NT2/D1 (cell line): ENCODE measurements around the gene APOL1.

Experiments used
- DNase-seq: peaks from one replicate; pipeline ENCODE4 v3.0.0-alpha.2; 2011; ENCODE audit warnings: low read depth, low spot score
- H3K27me3 ChIP-seq: 2 replicates; pipeline ENCODE4 v1.6.0; 2011; ENCODE audit warnings: mild to moderate bottlenecking; ENCODE audit not compliant: insufficient read length, insufficient read depth
- H3K36me3 ChIP-seq: 2 replicates; pipeline ENCODE4 v1.6.1; 2011; ENCODE audit warnings: mild to moderate bottlenecking, low read length, mixed read lengths; ENCODE audit not compliant: insufficient read depth, insufficient read length
- H3K4me1 ChIP-seq: 2 replicates; pipeline ENCODE4 v1.5.1; 2011; ENCODE audit not compliant: insufficient read depth, insufficient read length
- H3K4me3 ChIP-seq: 2 replicates; pipeline ENCODE4 v1.5.1; 2011; ENCODE audit warnings: low read depth; ENCODE audit not compliant: insufficient read length
- H3K9ac ChIP-seq: 2 replicates; pipeline ENCODE4 v1.6.0; 2011; ENCODE audit warnings: low read depth; ENCODE audit not compliant: insufficient read length
- H3K9me3 ChIP-seq: 2 replicates; pipeline ENCODE4 v1.5.1; 2011; ENCODE audit warnings: mild to moderate bottlenecking, low read length; ENCODE audit not compliant: insufficient read depth
- SUZ12 ChIP-seq: IDR thresholded peaks from 2 replicates; pipeline ENCODE4 v1.6.1; 2011; ENCODE audit not compliant: insufficient read length, insufficient read depth; ENCODE audit errors: extremely low read depth
- YY1 ChIP-seq: IDR thresholded peaks from 2 replicates; pipeline ENCODE4 v1.6.1; 2011; ENCODE audit not compliant: insufficient read length, insufficient read depth
- ZNF274 ChIP-seq: IDR thresholded peaks from 2 replicates; pipeline ENCODE4 v1.6.1; 2011; ENCODE audit warnings: mild to moderate bottlenecking, low read depth, low read length

Gene APOL1

DNA sequence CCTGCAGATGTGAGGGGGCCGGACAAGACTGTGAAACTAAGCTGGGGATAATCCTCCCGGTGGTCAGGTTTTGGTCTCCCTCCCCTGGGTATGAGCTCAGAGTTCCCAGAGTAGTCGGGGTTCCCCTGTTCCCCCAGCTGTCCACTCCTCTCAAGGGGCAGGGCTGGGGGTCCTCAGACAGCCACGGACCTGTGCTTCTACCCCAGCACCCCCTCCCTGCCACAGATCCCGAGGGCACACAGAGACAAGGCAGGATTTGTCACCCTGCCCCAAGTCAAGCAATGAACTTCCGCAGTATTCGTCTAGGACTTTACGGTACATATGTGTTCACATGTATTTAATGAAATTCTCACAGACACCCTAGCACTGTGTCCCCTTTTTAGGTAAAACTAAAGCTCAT, 45.2 kb downstream of the APOL1 start:
- Histone ChIP-seq H3K4me1 (no peaks in the 10 kb centered on the region), H3K4me3 (no peak overlapping the region), H3K27me3 (no peaks in the 10 kb centered on the region), H3K36me3 (peaks cover 100% of the 10 kb centered on the region), H3K9ac (no peak overlapping the region), H3K9me3 (no peaks in the 10 kb centered on the region)
- no peak for DNase-seq
- TF ChIP-seq ZNF274 (no peak), YY1 (no peak), SUZ12 (no peak)

DNA sequence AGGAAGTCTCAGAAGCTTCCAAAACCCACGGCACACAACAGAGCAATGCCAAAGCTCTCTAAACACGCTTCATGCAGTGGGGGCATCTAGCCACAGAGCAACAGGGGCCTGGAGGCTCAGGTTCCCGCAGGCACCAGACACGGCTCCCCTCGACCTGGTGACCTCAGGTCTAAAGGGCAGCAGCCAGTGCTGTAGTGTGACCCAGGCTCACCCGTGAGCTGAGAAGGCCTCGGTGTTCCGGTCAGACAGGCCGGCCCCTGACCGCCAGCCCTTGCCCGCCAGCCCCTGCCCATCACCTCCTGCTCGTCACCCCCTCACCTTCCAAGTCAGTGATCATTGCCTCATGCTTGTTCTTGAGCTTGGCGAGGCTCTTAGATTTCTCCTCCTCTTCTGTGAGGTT, 45.7 kb downstream of the APOL1 start:
- H3K27me3 ChIP-seq, result no peaks in the 10 kb centered on the region
- H3K4me3 ChIP-seq, result no peak overlapping the region
- no peaks in the 10 kb centered on the region for H3K9me3 ChIP-seq
- no peaks in the 10 kb centered on the region for H3K4me1 ChIP-seq
- peaks cover 98% of the 10 kb centered on the region for H3K36me3 ChIP-seq
- no peak for DNase-seq
- TF ChIP-seq YY1, result no peak
- TF ChIP-seq SUZ12, result no peak
- TF ChIP-seq ZNF274, result no peak
- H3K9ac ChIP-seq, result no peak overlapping the region

DNA sequence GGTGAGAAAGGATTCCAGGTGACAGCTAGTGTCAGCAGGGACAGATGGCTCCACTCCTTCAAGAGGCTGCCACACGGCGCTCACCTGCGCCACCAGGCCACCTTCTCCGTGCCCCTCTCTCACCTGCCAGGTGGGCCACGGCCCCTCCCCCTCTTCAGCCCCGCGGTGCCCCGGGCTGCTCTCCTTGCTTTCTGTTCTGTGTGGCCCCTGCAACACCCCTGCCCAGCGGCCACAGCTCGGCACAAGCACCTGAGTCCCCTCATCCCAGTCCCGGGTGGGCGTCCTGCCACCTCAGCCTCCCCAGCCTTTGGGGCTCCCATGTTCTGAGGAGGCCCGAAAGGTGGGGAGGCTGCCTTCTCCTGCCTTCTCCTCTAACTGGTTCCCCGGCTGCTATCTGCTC, 46.4 kb downstream of the APOL1 start:
- Histone ChIP-seq H3K36me3 (peaks cover 98% of the 10 kb centered on the region), H3K9me3 (no peaks in the 10 kb centered on the region), H3K9ac (no peak overlapping the region), H3K4me1 (no peaks in the 10 kb centered on the region), H3K27me3 (no peaks in the 10 kb centered on the region), H3K4me3 (no peak overlapping the region)
- DNase-seq, result no peak
- TF ChIP-seq YY1 (no peak), SUZ12 (no peak), ZNF274 (no peak)

DNA sequence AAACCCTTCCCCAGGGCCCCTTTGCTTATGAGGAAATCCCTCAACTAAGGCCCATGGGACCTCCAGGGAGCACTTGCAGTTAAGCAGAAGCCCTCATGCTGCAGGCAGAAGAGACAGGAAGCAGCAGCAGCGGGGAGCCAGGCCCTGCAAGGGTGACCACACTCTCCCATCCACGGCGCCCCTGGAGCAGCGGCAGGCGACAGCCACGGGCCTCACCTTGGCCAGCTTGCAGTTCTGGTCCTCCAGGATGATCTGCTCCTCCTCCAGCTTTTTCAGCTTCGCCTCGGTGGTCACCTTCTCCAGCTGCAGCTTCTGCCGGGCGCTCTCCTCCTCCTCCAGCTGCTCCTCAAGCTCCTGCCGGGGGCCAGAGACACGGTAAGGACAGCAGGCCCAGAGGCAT, 47.0 kb downstream of the APOL1 start:
- no peaks in the 10 kb centered on the region for H3K9me3 ChIP-seq
- no peak for DNase-seq
- H3K4me1 ChIP-seq, result no peaks in the 10 kb centered on the region
- no peak for TF ChIP-seq SUZ12
- no peak for TF ChIP-seq ZNF274
- no peak for TF ChIP-seq YY1
- no peaks in the 10 kb centered on the region for H3K27me3 ChIP-seq
- H3K4me3 ChIP-seq, result no peak overlapping the region
- H3K9ac ChIP-seq, result no peak overlapping the region
- H3K36me3 ChIP-seq, result peaks cover 98% of the 10 kb centered on the region

DNA sequence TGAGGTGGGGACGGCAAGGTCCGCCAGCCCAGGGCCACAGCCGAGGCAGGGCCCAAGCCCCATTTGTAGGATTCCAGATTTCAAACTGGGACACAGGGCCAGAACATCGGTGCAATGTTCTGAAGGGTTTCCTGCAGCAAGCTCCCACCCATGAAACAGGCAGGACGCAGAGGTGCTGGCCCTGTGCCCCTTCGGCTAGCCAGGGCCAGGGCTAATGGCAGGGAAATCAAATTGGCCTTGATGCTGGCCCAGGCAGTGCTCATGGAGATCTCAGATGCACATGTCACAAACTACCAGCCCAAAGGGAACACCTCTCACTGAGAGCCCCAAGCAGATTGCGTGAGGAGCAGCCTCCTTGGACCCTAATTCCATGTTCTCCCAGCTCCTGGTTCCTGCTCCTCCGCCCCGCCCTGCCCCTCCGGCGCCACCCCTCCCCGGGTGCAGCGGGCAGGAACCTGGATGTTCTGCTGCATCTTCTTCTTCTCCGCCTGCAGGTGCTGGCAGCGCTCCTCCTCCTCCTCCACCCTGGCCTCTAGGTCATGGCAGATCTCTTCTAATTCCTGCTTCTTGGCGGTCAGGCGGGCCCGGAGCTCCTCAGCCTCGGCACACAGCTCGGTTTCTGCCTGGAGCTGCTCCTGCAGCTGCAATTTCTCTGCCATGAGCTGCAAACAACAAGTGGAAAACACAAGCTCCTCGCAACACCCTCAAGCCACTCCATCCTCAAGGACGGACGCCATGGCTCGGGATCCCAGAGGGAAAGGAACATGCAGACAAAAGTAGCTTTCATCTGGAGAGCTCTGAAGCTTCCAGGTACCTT, 47.7 kb downstream of the APOL1 start:
- H3K27me3 ChIP-seq, result no peaks in the 10 kb centered on the region
- no peak for DNase-seq
- no peaks in the 10 kb centered on the region for H3K4me1 ChIP-seq
- no peaks in the 10 kb centered on the region for H3K9me3 ChIP-seq
- H3K36me3 ChIP-seq, result peaks cover 98% of the 10 kb centered on the region
- no peak overlapping the region for H3K9ac ChIP-seq
- no peak overlapping the region for H3K4me3 ChIP-seq
- TF ChIP-seq SUZ12 (no peak), ZNF274 (no peak), YY1 (no peak)

DNA sequence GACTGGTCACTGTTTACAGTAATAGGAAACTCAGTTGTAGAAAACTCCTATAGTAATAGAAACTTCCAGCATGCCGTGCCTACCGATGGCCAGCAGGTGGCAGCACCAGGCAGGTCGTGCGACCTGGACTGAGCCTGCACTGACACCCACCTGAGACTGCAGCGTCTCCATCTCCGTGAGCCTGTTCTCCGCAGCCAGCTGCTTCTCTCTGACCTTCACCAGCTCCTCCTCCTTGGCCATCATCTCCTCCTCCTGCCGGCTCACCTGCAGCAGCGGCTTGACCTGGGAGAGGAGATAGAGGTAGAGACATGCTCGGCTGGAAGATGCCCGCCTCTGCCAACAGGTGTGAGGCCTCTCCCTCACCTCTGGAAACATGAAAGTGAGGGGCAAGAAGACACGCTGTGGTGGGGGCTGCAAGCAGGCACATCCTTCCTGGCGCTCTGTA, 48.5 kb downstream of the APOL1 start:
- Histone ChIP-seq H3K9me3 (no peaks in the 10 kb centered on the region), H3K4me1 (no peaks in the 10 kb centered on the region), H3K4me3 (no peak overlapping the region), H3K27me3 (no peaks in the 10 kb centered on the region), H3K9ac (no peak overlapping the region), H3K36me3 (peaks cover 97% of the 10 kb centered on the region)
- DNase-seq, result peak; percentile 32
- no peak for TF ChIP-seq ZNF274
- no peak for TF ChIP-seq YY1
- no peak for TF ChIP-seq SUZ12

DNA sequence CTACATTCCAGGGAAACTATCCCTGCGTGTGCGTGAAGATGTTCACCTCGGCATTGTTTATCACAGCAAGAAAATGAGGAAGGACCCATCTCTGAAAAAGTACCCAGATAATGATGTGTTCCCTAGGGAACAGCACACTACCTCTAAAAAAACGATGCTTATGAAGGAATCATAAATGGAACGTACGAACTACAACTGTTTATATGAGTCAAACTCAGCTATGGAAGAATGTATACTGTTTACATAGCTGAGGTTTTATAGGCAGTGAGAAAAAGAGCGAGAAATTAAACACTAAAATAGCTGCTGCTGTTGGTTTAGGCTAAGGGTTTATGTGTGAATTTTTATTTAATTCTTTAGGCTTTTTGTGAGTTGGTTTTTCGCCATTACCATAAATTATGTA, 48.9 kb downstream of the APOL1 start:
- Histone ChIP-seq H3K36me3 (peaks cover 95% of the 10 kb centered on the region), H3K9me3 (no peaks in the 10 kb centered on the region), H3K4me1 (no peaks in the 10 kb centered on the region), H3K9ac (no peak overlapping the region), H3K4me3 (no peak overlapping the region), H3K27me3 (no peaks in the 10 kb centered on the region)
- TF ChIP-seq YY1 (no peak), ZNF274 (no peak), SUZ12 (no peak)
- no peak for DNase-seq
